Loucy (cell line): ENCODE measurements around the gene CHN2.

Source experiments
- CTCF ChIP-seq: fragments of 200-600 bp; sonication (generic); conservative IDR thresholded peaks from 2 replicates; pipeline ENCODE4 v1.5.1; 2014; ENCODE audit warnings: mild to moderate bottlenecking, antibody characterized with exemption, low read length
- EZH2phosphoT487 ChIP-seq: fragments of 200-600 bp; IDR thresholded peaks from 2 replicates; pipeline ENCODE4 v1.6.1; 2018; ENCODE audit warnings: antibody characterized with exemption, mild to moderate bottlenecking, moderate library complexity, borderline replicate concordance

DNA sequence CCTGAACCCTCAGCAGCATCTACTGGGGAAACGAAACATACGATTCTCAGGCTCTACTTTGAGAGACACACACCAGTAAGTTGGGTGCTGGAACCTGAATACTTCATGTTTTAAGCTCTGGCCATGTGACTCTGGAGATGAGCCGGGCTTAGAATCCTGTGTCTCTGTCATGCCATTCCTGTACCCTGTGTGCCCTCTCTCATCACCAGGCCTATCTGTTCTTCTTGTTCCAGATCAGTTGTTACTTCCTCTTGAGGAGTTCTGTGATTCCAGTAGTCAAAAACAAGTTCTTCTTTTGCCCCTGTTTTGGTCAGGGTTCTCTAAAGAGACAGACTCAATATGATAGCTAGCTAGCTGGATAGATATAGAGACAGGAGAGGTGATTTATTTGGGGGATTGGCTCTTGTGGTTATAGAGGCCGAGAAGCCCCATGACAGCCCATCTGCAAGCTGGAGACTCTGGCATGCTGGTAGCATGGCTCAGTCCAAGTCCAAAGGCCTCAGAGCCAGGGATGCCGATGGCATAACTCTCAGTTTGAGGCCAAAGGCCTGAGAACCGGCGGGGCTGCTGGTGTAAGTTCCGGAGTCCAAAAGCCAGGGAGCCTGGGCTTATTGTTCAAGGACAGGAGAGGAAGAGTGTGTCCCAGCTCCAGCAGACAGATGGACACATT, 54.3 kb downstream of the CHN2 start:
- TF ChIP-seq CTCF (no peak), EZH2phosphoT487 (no peak)
